PFSK-1 (cell line): ENCODE results near the gene TRMT1.

Experiments used
- FOXP2 ChIP-seq: optimal IDR thresholded peaks from 2 replicates; pipeline ENCODE3; 2011; ENCODE audit warnings: borderline replicate concordance, control low read depth, inconsistent platforms; ENCODE audit not compliant: insufficient read depth; ENCODE audit errors: extremely low read length, extremely low read depth
- POLR2AphosphoS5 ChIP-seq: IDR thresholded peaks from 2 replicates; pipeline ENCODE4 v1.6.1; 2012; ENCODE audit warnings: low read depth, mild to moderate bottlenecking, control low read depth, low read length, moderate library complexity
- SIN3A ChIP-seq: IDR thresholded peaks from 2 replicates; pipeline ENCODE4 v1.6.1; 2012; ENCODE audit warnings: mild to moderate bottlenecking, low read length, moderate library complexity, borderline replicate concordance; ENCODE audit not compliant: insufficient read depth
- TAF1 ChIP-seq: IDR thresholded peaks from 2 replicates; pipeline ENCODE4 v1.6.1; 2012; ENCODE audit warnings: low read length, control low read depth, borderline replicate concordance; ENCODE audit not compliant: insufficient read depth
- TF ChIP-seq, protein P1 (sequence below), 2 experiments: IDR thresholded peaks; 2 replicates each; pipeline versions ENCODE4 v1.6.1 to v1.8.0; 2011 to 2012; ENCODE audit warnings: low read depth in 2 of 2, low read length in 2 of 2, control low read depth in 1 of 2, inconsistent platforms in 1 of 2, mild to moderate bottlenecking in 1 of 2, moderate library complexity in 1 of 2; ENCODE audit not compliant: insufficient read depth in 1 of 2

The TRMT1 gene

DNA sequence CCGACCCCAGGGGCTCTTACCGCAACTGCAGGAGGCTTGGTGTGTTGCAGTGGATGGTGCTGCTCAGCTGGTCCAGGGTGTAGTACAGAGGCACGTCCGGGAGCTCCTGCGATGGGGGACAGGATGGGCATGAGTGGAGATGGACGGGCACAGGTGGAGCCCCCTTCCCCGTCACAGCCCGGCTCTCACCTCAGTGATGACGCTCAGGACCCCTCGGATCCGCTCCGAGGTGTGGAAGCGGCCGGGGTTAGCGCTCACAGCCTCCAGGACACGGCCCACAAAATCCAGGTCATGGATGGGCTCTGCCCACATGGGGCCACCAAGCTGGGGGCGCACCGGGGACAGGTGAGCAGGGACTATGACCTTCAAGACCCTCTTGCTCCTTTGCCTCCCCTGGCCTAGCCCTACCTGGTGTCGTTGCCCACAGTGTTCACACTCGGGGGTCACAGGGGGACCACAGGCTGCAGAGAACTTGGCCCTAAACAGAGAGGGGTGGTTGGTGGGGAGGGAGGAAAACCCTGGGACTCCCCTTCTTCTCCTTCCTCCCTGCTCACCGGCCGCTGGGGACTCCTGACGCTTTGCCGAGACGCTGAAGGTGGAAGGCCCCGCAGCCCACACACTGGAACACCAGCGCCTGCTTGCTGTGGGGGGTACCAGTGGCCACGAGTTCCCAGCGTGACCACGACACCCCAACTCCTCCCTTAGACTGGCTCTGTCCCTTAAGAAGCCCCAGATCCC is 7.0 kb downstream of the TRMT1 start:
- TF ChIP-seq FOXP2 (no peak), POLR2AphosphoS5 (no peak), SIN3A (no peak), TAF1 (no peak)
- TF ChIP-seq, protein P1, sequence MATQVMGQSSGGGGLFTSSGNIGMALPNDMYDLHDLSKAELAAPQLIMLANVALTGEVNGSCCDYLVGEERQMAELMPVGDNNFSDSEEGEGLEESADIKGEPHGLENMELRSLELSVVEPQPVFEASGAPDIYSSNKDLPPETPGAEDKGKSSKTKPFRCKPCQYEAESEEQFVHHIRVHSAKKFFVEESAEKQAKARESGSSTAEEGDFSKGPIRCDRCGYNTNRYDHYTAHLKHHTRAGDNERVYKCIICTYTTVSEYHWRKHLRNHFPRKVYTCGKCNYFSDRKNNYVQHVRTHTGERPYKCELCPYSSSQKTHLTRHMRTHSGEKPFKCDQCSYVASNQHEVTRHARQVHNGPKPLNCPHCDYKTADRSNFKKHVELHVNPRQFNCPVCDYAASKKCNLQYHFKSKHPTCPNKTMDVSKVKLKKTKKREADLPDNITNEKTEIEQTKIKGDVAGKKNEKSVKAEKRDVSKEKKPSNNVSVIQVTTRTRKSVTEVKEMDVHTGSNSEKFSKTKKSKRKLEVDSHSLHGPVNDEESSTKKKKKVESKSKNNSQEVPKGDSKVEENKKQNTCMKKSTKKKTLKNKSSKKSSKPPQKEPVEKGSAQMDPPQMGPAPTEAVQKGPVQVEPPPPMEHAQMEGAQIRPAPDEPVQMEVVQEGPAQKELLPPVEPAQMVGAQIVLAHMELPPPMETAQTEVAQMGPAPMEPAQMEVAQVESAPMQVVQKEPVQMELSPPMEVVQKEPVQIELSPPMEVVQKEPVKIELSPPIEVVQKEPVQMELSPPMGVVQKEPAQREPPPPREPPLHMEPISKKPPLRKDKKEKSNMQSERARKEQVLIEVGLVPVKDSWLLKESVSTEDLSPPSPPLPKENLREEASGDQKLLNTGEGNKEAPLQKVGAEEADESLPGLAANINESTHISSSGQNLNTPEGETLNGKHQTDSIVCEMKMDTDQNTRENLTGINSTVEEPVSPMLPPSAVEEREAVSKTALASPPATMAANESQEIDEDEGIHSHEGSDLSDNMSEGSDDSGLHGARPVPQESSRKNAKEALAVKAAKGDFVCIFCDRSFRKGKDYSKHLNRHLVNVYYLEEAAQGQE (IDR thresholded peaks at IDR 0.05; ENCODE audit: insufficient read depth in 1 of 2, low read depth in 2 of 2, low read length in 2 of 2) = no peak

GRCh38 chr19:13104848-13105711 is 11.5 kb downstream of the TRMT1 start:
- TF ChIP-seq TAF1 (no peak), FOXP2 (no peak), SIN3A (no peak), POLR2AphosphoS5 (no peak)
- TF ChIP-seq, protein P1 (IDR thresholded peaks at IDR 0.05; ENCODE audit: insufficient read depth in 1 of 2, low read depth in 2 of 2, low read length in 2 of 2) = no peak

DNA sequence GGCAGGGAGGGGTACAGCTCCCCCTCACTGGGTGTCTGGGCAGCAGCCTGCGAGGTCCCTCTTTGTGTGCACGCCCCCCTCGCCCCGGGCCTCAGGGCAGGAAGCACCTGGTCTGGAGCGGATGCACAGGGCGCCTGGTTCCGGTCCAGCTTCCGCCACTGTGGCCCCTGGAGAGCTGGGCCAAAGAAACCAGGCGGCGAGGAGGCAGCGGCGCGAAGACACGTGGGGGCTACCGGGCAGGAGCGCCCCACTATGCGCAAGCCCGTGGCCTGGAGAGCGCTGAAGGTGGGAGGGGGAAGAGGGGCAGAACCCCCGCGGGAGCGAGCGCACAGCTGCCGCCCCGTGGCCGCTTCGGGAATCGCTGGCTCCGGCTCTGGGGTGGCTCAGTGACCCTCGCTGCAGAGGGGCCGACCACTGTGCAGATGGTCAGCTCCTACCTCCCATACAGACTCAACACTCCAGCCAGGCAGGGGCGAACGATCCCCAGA is 12.1 kb downstream of the TRMT1 start:
- TF ChIP-seq TAF1 = no peak
- no peak for TF ChIP-seq SIN3A
- no peak for TF ChIP-seq POLR2AphosphoS5
- no peak for TF ChIP-seq FOXP2
- TF ChIP-seq, protein P1 (IDR thresholded peaks at IDR 0.05; ENCODE audit: insufficient read depth in 1 of 2, low read depth in 2 of 2, low read length in 2 of 2) = no peak

DNA sequence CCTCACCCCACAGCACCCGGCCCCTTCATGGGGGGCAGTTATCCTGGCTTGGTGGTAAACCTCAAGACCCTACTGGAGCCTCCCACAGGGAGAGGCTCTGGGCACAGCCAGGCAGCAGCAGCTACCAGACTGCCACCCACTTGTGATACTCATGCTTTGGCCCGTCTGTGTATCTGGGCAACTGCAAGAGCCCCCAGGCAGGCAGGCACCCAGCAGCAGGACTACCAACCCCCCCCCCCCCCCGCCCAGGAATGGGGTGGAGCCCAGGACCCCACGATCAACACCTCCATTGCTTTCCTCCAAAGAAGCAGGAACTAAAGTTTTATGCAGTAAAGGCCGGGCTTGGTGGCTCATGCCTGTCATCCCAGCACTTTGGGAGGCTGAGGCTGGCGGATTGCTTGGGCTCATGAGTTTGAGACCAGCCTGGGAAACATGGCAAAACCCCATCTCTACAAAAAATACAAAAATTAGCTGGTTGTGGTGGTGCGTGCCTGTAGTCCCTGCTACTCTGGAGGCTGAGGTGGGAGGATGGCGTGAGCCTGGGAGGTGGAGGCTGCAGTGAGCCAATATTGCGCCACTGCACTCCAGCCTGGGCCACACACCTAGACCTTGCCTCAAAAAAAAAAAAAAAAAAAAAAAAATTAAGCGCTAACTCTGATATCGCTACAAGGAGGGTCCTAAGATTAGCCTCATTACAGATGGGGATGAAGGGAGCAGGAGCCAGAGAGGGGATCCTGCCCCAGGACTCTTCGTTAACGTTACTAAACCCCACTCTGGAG is 12.8 kb downstream of the TRMT1 start:
- TF ChIP-seq TAF1 (no peak), FOXP2 (no peak), SIN3A (no peak), POLR2AphosphoS5 (no peak)
- TF ChIP-seq, protein P1 (IDR thresholded peaks at IDR 0.05; ENCODE audit: insufficient read depth in 1 of 2, low read depth in 2 of 2, low read length in 2 of 2) = no peak
